ENCODE data around the gene C12orf54. TPM values are rescaled to one million over a fixed set of nuclear protein-coding genes. Genes with fewer than 3 reads are reported as not detected.
A peak's percentile ranks its signal among the peaks of the same experiment; 100 is the strongest.
"Not testable (repeated sequence)": the region's sequence is repeated elsewhere in the genome, so short reads cannot be mapped to it uniquely, and the experiment has no call there.

C12orf54 gene
- total RNA-seq, 1 donor = not detected

GRCh38 chr12:48451372-48451771, 30.9 kb upstream of the C12orf54 start:
- DNase-seq (ENCODE audit: low read depth) = no peak
- no peak for TF ChIP-seq CTCF (IDR thresholded peaks at IDR 0.05; ENCODE audit: insufficient read depth, low read length)

GRCh38 chr12:48452961-48453360, 29.3 kb upstream of the C12orf54 start:
- H3K4me3 ChIP-seq (ENCODE audit: low read depth, low read length); DNase-seq (ENCODE audit: low read depth): not testable (repeated sequence)

More at GRCh38 chr12:48451372-48451771, 30.9 kb upstream of the C12orf54 start:
- H3K4me3 ChIP-seq (ENCODE audit: low read depth, low read length) = no peak overlapping the region

- DNase-seq (ENCODE audit: low read depth) = peak; percentile 66
- peak; percentile 61 for TF ChIP-seq CTCF (IDR thresholded peaks at IDR 0.05; ENCODE audit: insufficient read depth, low read length)
- H3K4me3 ChIP-seq (ENCODE audit: low read depth, low read length) = no peak overlapping the region
These were observed 27.6 kb upstream of the C12orf54 start for GRCh38 chr12:48454667-48455066.

GRCh38 chr12:48455116-48455515, 27.2 kb upstream of the C12orf54 start:
- no peak for DNase-seq (ENCODE audit: low read depth)
- no peak overlapping the region for H3K4me3 ChIP-seq (ENCODE audit: low read depth, low read length)
- TF ChIP-seq CTCF (IDR thresholded peaks at IDR 0.05; ENCODE audit: insufficient read depth, low read length) = no peak

GRCh38 chr12:48459259-48459658, 23.0 kb upstream of the C12orf54 start:
- no peak for TF ChIP-seq CTCF (IDR thresholded peaks at IDR 0.05; ENCODE audit: insufficient read depth, low read length)
- no peak overlapping the region for H3K4me3 ChIP-seq (ENCODE audit: low read depth, low read length)
- no peak for DNase-seq (ENCODE audit: low read depth)

GRCh38 chr12:48469027-48469426, 13.3 kb upstream of the C12orf54 start:
- not testable (repeated sequence) for DNase-seq (ENCODE audit: low read depth); H3K4me3 ChIP-seq (ENCODE audit: low read depth, low read length)

GRCh38 chr12:48472259-48472658, 10.0 kb upstream of the C12orf54 start, which contains the start of gene ANP32D:
ANP32D (plus strand) TSS chr12:48472559; CDS start chr12:48472665, 106 bp downstream.
- no peak within 1 kb of the TSS for H3K4me3 ChIP-seq (ENCODE audit: low read depth, low read length)
- no peak for TF ChIP-seq CTCF (IDR thresholded peaks at IDR 0.05; ENCODE audit: insufficient read depth, low read length)
- no peak for DNase-seq (ENCODE audit: low read depth)

- no peak for DNase-seq (ENCODE audit: low read depth)
- TF ChIP-seq CTCF (IDR thresholded peaks at IDR 0.05; ENCODE audit: insufficient read depth, low read length) = no peak
- no peak overlapping the region for H3K4me3 ChIP-seq (ENCODE audit: low read depth, low read length)
These were observed 9.2 kb upstream of the C12orf54 start for GRCh38 chr12:48473061-48473460.

GRCh38 chr12:48474497-48474896, 7.8 kb upstream of the C12orf54 start:
- not testable (repeated sequence) for DNase-seq (ENCODE audit: low read depth)

More at GRCh38 chr12:48474497-48474896, 7.8 kb upstream of the C12orf54 start:
- H3K4me3 ChIP-seq (ENCODE audit: low read depth, low read length) = not testable (repeated sequence)
